HG03442 (cell line): ENCODE data around the gene PAQR7.
A peak's percentile ranks its signal among the peaks of the same experiment; 100 is the strongest.
"Not testable (repeated sequence)": the region's sequence is repeated elsewhere in the genome, so short reads cannot be mapped to it uniquely, and the experiment has no call there.

Experiments
- ATAC-seq: cut with Tn5 transposase; IDR thresholded peaks from one replicate; pipeline ENCODE4 v1.9.1; 2021; ENCODE audit warnings: mild to moderate bottlenecking, moderate library complexity; ENCODE audit not compliant: unreplicated experiment

The PAQR7 gene

DNA sequence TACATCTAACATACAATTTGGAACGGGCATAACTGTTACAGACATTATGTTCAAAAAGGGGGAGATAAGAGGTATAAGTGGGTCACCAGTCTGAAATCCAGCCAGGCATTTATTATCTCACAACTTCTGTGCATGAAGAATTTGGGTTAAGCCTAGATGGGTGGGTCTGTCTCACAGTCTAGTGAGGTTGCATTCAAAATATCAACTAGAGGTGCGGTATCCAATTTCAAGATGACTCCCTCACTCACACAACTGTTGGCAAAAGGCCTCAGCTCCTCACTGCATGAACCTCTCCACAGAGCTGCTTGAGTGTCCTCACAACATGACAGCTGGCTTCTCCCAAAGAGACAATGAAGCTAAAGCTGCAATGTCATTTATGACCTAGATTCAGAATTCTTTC, 21.0 kb downstream of the PAQR7 start:
- ATAC-seq = no peak

DNA sequence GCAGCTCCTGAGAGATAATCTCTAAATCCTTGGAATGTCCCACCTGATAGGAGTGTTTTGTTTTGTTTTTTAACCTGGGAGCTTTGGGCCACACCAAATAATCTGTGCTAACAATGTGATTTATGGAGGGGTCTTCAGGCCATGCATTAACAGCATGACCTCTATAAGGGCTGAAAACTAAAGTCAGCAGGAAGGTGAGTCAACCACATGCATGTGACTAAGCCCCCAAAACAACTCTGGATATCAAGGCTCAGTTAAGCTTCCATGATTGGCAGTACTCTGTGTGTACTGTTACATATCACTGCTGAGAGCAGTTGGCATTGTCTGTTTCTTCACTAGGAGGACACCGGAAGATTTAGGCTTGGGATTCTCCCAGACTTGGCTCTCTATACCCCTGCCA, 27.0 kb downstream of the PAQR7 start:
- no peak for ATAC-seq

- ATAC-seq = no peak
These were observed 27.6 kb downstream of the PAQR7 start for GRCh38 chr1:25847929-25848328.

GRCh38 chr1:25845664-25846063, 29.8 kb downstream of the PAQR7 start:
- no peak for ATAC-seq

- no peak for ATAC-seq
These were observed 30.8 kb downstream of the PAQR7 start for GRCh38 chr1:25844536-25845337.

DNA sequence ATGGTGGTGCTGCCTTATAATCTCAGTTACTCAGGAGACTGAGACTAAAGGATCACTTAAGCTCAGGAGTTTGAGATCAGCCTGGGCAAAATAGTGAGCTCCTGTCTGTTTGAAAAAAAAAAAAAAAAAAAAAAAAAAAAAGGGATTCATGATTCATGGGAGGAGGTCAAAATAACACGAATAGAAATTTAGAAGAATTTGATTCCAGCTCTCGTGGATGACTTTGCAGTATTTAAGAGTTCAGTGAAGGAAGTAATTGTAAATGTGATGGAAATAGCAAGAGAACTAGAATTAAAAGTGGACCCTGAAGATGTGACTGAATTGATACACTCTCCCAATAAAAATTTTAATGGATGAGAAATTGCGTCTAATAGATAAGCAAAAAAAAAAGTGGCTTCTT, 32.0 kb downstream of the PAQR7 start:
- ATAC-seq = no peak

GRCh38 chr1:25839808-25840207, 35.7 kb downstream of the PAQR7 start:
- not testable (repeated sequence) for ATAC-seq

GRCh38 chr1:25837262-25837875, 38.1 kb downstream of the PAQR7 start:
- no peak for ATAC-seq

DNA sequence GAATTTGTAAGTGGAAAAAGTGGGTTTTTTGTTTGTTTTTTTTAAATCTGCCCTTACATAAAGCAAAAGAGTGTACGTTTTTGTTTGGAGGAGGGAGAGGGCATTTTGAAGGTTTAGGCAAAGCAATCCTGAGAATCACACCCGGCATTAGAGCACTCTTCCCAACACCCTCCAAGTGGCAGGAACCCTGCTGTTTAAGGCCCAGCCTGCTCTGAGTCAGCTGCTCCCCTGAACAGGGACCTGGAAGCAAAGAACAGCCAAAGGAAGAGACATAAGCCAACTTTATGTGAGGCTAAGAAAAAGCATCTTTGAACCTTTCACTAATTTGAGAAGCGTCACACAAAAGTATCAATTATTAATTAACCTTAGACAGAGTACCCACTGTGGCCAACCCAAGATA, 38.8 kb downstream of the PAQR7 start:
- ATAC-seq = no peak

GRCh38 chr1:25834894-25835293, 40.6 kb downstream of the PAQR7 start:
- ATAC-seq = no peak

DNA sequence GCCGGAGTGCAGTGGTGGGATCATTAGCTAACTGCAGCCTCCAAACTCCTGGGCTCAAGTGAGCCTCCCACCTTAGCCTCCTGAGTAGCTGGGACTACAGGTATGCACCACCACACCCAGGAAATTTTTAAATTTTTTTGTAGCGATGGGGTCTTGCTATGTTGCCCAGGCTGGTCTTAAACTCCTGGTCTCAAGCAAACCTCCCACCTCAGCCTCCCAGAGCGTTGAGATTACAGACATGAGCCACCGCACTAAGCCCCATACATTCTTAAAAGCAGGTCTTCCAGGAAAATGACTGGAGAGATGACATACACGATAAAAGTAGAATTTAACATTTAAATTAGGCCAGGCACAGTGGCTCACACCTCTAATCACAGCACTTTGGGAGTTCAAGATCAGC, 42.4 kb downstream of the PAQR7 start:
- ATAC-seq = no peak

- no peak for ATAC-seq
These were observed 43.0 kb downstream of the PAQR7 start for GRCh38 chr1:25832336-25833037.

- ATAC-seq = no peak
These were observed 43.8 kb downstream of the PAQR7 start for GRCh38 chr1:25831569-25832196.

DNA sequence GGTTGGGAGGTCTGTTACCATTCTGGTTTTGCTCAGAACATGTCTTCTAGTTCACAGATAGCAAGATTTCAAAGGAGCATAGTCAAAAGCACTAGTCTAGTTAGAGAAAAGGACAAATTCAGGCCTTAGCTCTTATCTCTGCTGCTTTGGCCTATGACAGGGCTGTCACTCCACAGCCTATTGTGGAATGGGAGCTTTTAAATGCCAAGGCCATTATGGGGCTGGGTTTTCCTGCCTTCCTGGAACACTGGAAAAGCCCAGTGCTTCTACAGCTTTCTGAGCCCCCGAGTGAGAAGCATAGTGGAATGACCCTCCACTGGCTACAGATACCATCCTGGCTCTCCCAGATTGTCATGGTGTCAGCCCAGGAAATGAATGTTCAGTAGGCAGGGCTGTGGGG, 46.5 kb downstream of the PAQR7 start:
- no peak for ATAC-seq

GRCh38 chr1:25828491-25828890, 47.0 kb downstream of the PAQR7 start:
- ATAC-seq = no peak

- no peak for ATAC-seq
These were observed 48.9 kb downstream of the PAQR7 start for GRCh38 chr1:25826571-25826970.

DNA sequence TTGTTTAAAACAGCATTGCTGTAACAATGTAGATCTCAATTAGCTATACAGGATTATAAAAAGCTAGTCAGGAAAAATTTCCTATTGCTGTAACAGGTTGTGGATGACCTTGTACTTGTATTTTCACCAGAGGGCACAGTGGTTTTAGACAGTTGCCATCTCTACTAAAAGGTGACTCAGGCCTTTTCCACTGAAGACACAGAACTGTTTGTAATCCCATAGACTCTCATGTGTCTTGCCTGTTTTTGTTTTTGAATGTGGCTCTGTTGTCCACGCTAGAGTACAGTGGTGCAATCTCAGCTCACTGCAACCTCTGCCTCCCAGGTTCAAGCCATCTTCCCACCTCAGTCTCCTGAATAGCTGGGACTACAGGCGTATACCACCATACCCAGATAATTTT, 49.9 kb downstream of the PAQR7 start:
- ATAC-seq = no peak

DNA sequence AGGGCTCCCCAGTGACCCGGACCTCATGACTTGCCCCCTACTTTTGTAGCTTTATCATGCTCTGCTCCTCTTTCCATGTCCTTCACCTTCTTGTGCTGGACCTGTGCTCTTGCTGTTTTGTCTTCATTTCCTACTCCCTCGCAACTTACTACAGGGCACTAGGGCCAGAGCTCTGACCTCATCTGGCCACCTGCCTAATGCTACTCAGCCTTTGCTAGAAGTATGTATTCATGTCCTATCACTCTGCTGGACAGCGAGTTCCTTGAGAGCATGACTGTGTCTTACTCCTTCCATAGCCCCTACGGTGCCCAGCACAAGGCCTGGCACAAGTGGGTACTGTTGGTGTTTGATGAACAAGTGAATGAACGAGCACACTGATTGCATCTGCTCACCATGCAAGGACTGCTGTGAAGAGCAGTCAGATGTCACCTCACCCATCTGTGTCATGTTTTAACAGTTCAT, 53.8 kb downstream of the PAQR7 start:
- no peak for ATAC-seq

DNA sequence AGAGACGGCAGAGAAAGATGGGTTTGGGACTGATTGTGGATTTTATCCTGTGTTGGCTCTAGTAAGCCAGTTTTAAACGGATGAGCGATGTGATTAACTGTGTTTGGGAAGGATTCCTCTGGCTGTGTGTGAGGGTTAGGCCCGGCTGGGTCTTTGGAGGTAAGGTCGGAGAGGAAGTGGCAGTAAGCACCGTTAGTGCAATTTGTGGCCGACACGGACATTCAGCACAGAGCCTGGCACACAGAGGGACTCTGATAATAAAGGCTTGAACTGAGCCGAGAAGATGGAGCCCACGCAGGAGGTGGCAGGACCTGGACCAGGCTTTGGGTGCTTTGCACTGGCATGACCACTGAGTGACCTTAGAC, 54.4 kb downstream of the PAQR7 start:
- no peak for ATAC-seq

- ATAC-seq = peak; percentile 36
These were observed 55.0 kb downstream of the PAQR7 start for GRCh38 chr1:25820247-25821111.
